Urinary bladder (tissue), 4 donors: ENCODE data around the gene DGKZ. TPM values are rescaled to one million over a fixed set of nuclear protein-coding genes. Genes with fewer than 3 reads are reported as not detected.
A peak's percentile ranks its signal among the peaks of the same experiment; 100 is the strongest.

Experiments
- DNase-seq: peaks from one replicate; pipeline ENCODE4 v3.0.0-alpha.2; 2015; ENCODE audit errors: extremely low spot score
- H3K27ac ChIP-seq: one replicate; pipeline ENCODE4 v1.5.1; 2013; ENCODE audit warnings: low read depth, mild to moderate bottlenecking, moderate library complexity
- H3K36me3 ChIP-seq: one replicate; pipeline ENCODE4 v1.6.1; 2013; ENCODE audit warnings: mild to moderate bottlenecking, moderate library complexity; ENCODE audit not compliant: insufficient read depth
- H3K4me1 ChIP-seq: one replicate; pipeline ENCODE4 v1.6.1; 2013; ENCODE audit warnings: mild to moderate bottlenecking, moderate library complexity; ENCODE audit not compliant: insufficient read depth
- H3K4me3 ChIP-seq: one replicate; pipeline ENCODE4 v1.5.1; 2013; ENCODE audit warnings: low read depth, low read length
- WGBS: extraction: QIAGEN DNeasy Blood & Tissue Kit; methylation state at CpG from one replicate; pipeline ENCODE4 v1.1.7; 2013; 5-methylcytosine and 5-hydroxymethylcytosine counted together
- polyA plus RNA-seq: library from polyadenylated mRNA; stranded (reverse); fragments of 200-250 nt; gene quantifications from one replicate; pipeline ENCODE4 v1.2.3, GENCODE V29; 2013
- total RNA-seq: library from RNA; depleted of rRNA; stranded (reverse); fragments of >200 nt; gene quantifications from one replicate; pipeline ENCODE4 v1.2.3, GENCODE V29; 2014
- donor health status: healthy with polysubstance abuse.
- donor health status: healthy.

Gene DGKZ
- total and polyA plus RNA-seq, 2 donors: 18.5 to 47.8 TPM

GRCh38 chr11:46389450-46390330 lies 42.4 kb downstream of the DGKZ start:
- WGBS: 2% methylated on average over 80 of the region's 80 CpGs
- DNase-seq: no peak
- Histone ChIP-seq H3K36me3 (no peaks in the 10 kb centered on the region), H3K4me1 (no peaks in the 10 kb centered on the region), H3K27ac (no peak overlapping the region), H3K4me3 (peak overlapping the region; percentile 3)

GRCh38 chr11:46390331-46391171 lies 43.3 kb downstream of the DGKZ start:
- Histone ChIP-seq H3K4me1 (no peaks in the 10 kb centered on the region), H3K27ac (no peak overlapping the region), H3K4me3 (no peak overlapping the region), H3K36me3 (no peaks in the 10 kb centered on the region)
- no peak for DNase-seq
- WGBS: 8% methylated on average over 49 of the region's 49 CpGs

GRCh38 chr11:46391186-46391577 lies 43.9 kb downstream of the DGKZ start:
- 2% methylated on average over 30 of the region's 31 CpGs for WGBS
- Histone ChIP-seq H3K27ac (no peak overlapping the region), H3K36me3 (no peaks in the 10 kb centered on the region), H3K4me1 (no peaks in the 10 kb centered on the region), H3K4me3 (peak overlapping the region; percentile 49)
- DNase-seq: no peak

- DNase-seq: no peak
- WGBS: under 1% methylated on average over 123 of the region's 123 CpGs
- peak within 1 kb of the TSS; percentile 49 for H3K4me3 ChIP-seq
- H3K36me3 ChIP-seq: no peaks in the 10 kb centered on the region
- no peak within 1 kb of the TSS for H3K27ac ChIP-seq
- no peaks in the 10 kb centered on the region for H3K4me1 ChIP-seq
Measured at GRCh38 chr11:46391578-46392420, 44.5 kb downstream of the DGKZ start, which contains the start of gene CHRM4. Gene CHRM4, minus strand, starts transcription at chr11:46391776. Its CDS starts 5,219 bp downstream, at chr11:46386557.

- H3K4me1 ChIP-seq: no peaks in the 10 kb centered on the region
- no peak for DNase-seq
- H3K4me3 ChIP-seq: peak overlapping the region; percentile 49
- H3K36me3 ChIP-seq: peaks cover 3% of the 10 kb centered on the region
- WGBS: 1% methylated on average over 71 of the region's 71 CpGs
- no peak overlapping the region for H3K27ac ChIP-seq
Measured at GRCh38 chr11:46392421-46393230, 45.4 kb downstream of the DGKZ start.

GRCh38 chr11:46393231-46393616 lies 46.0 kb downstream of the DGKZ start:
- 59% methylated on average over 4 of the region's 4 CpGs for WGBS
- no peak overlapping the region for H3K27ac ChIP-seq
- no peaks in the 10 kb centered on the region for H3K4me1 ChIP-seq
- peaks cover 3% of the 10 kb centered on the region for H3K36me3 ChIP-seq
- DNase-seq: no peak
- no peak overlapping the region for H3K4me3 ChIP-seq

- H3K36me3 ChIP-seq: peaks cover 3% of the 10 kb centered on the region
- no peak overlapping the region for H3K4me3 ChIP-seq
- WGBS: 85% methylated on average over 4 of the region's 4 CpGs
- H3K27ac ChIP-seq: no peak overlapping the region
- no peaks in the 10 kb centered on the region for H3K4me1 ChIP-seq
- no peak for DNase-seq
Measured at GRCh38 chr11:46393759-46394158, 46.5 kb downstream of the DGKZ start.

GRCh38 chr11:46397526-46397925 lies 50.3 kb downstream of the DGKZ start:
- WGBS: 96% methylated on average over 19 of the region's 19 CpGs
- no peak for DNase-seq
- no peaks in the 10 kb centered on the region for H3K4me1 ChIP-seq
- peaks cover 3% of the 10 kb centered on the region for H3K36me3 ChIP-seq
- no peak overlapping the region for H3K27ac ChIP-seq
- H3K4me3 ChIP-seq: no peak overlapping the region

- no peak overlapping the region for H3K27ac ChIP-seq
- no peak for DNase-seq
- no peaks in the 10 kb centered on the region for H3K4me1 ChIP-seq
- 79% methylated on average over 6 of the region's 6 CpGs for WGBS
- no peak overlapping the region for H3K4me3 ChIP-seq
- H3K36me3 ChIP-seq: peaks cover 3% of the 10 kb centered on the region
Measured at GRCh38 chr11:46402957-46403902, 56.0 kb downstream of the DGKZ start.

GRCh38 chr11:46404476-46405017 lies 57.3 kb downstream of the DGKZ start:
- Histone ChIP-seq H3K36me3 (peaks cover 5% of the 10 kb centered on the region), H3K4me1 (no peaks in the 10 kb centered on the region), H3K4me3 (no peak overlapping the region), H3K27ac (no peak overlapping the region)
- DNase-seq: no peak
- 82% methylated on average over 5 of the region's 5 CpGs for WGBS

- Histone ChIP-seq H3K36me3 (peaks cover 7% of the 10 kb centered on the region), H3K4me3 (no peak overlapping the region), H3K27ac (no peak overlapping the region), H3K4me1 (no peaks in the 10 kb centered on the region)
- DNase-seq: no peak
- 83% methylated on average over 10 of the region's 10 CpGs for WGBS
Measured at GRCh38 chr11:46407635-46408034, 60.4 kb downstream of the DGKZ start.
